GM18951 (cell line): ENCODE measurements around the gene ABCC4.

Experiments used
- POLR2A ChIP-seq: IDR thresholded peaks from 4 replicates; pipeline ENCODE4 v1.6.1; 2011; ENCODE audit warnings: mild to moderate bottlenecking; ENCODE audit not compliant: insufficient read length, insufficient read depth; ENCODE audit errors: extremely low read depth
- in situ Hi-C: fragments of 300-500 bp; cut with MboI; formaldehyde crosslinking; loops from one replicate; pipeline ENCODE4 v1.12.0; 2022; ENCODE audit warnings: low sequenced_read_pairs, mixed read lengths, inconsistent platforms; ENCODE audit not compliant: unreplicated experiment

Gene ABCC4

GRCh38 chr13:95123726-95124125 lies 177.5 kb downstream of the ABCC4 start:
- in situ Hi-C loops, result no loop called here
- TF ChIP-seq POLR2A, result no peak

- no peak for TF ChIP-seq POLR2A
- in situ Hi-C loops, result no loop called here
Measured at GRCh38 chr13:95122063-95122462, 179.2 kb downstream of the ABCC4 start.

GRCh38 chr13:95121516-95121915 lies 179.7 kb downstream of the ABCC4 start:
- in situ Hi-C loops, result no loop called here
- TF ChIP-seq POLR2A, result no peak

GRCh38 chr13:95120650-95121049 lies 180.6 kb downstream of the ABCC4 start:
- in situ Hi-C loops, result no loop called here
- TF ChIP-seq POLR2A, result no peak

GRCh38 chr13:95118541-95119324 lies 182.5 kb downstream of the ABCC4 start:
- no peak for TF ChIP-seq POLR2A
- in situ Hi-C loops, result no loop called here

GRCh38 chr13:95117092-95117491 lies 184.2 kb downstream of the ABCC4 start:
- no peak for TF ChIP-seq POLR2A
- in situ Hi-C loops, result no loop called here

- TF ChIP-seq POLR2A, result no peak
- in situ Hi-C loops, result no loop called here
Measured at GRCh38 chr13:95115525-95115924, 185.7 kb downstream of the ABCC4 start.

- in situ Hi-C loops, result no loop called here
- no peak for TF ChIP-seq POLR2A
Measured at GRCh38 chr13:95113601-95114000, 187.7 kb downstream of the ABCC4 start.

GRCh38 chr13:95112883-95113282 lies 188.4 kb downstream of the ABCC4 start:
- TF ChIP-seq POLR2A, result no peak
- in situ Hi-C loops, result no loop called here

GRCh38 chr13:95111608-95112007 lies 189.6 kb downstream of the ABCC4 start:
- TF ChIP-seq POLR2A, result no peak
- in situ Hi-C loops, result no loop called here

- in situ Hi-C loops, result no loop called here
Measured at GRCh38 chr13:95106562-95106961, 194.7 kb downstream of the ABCC4 start.

GRCh38 chr13:95100525-95101433 lies 200.5 kb downstream of the ABCC4 start:
- in situ Hi-C loops, result no loop called here
- no peak for TF ChIP-seq POLR2A

More at GRCh38 chr13:95106562-95106961, 194.7 kb downstream of the ABCC4 start:
- TF ChIP-seq POLR2A, result no peak

GRCh38 chr13:95099541-95099940 lies 201.7 kb downstream of the ABCC4 start:
- in situ Hi-C loops, result no loop called here

More at GRCh38 chr13:95099541-95099940, 201.7 kb downstream of the ABCC4 start:
- no peak for TF ChIP-seq POLR2A
